GM19468 (cell line): ENCODE results near the gene GUCY1A2.
"Not testable (repeated sequence)": the region's sequence is repeated elsewhere in the genome, so short reads cannot be mapped to it uniquely, and the experiment has no call there.

Source experiments
- ATAC-seq: cut with Tn5 transposase; IDR thresholded peaks from one replicate; pipeline ENCODE4 v1.9.1; 2021; ENCODE audit warnings: mild to moderate bottlenecking, moderate library complexity, moderate number of reproducible peaks; ENCODE audit not compliant: unreplicated experiment; ENCODE audit errors: extremely low read depth

The GUCY1A2 gene

DNA sequence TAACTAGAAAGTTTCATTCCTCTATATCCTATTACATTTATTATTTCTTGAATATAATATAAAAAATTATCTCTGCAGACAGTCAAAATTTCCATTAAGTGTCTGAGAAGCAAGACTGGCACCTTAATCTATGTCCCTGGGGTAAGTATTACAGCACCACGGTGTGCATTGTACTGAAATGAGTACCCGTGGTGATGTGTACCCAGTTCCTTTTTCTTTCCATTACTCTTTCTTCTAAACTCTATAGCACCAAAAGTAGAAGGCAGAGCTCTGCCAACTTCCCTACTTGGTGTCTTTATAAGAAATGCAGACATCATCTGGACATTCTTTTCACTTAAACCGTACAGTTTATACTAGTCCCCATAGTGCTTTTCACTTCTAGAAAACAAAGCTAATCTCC lies 161.7 kb downstream of the GUCY1A2 start:
- ATAC-seq: no peak

- no peak for ATAC-seq
These were observed 163.8 kb downstream of the GUCY1A2 start for GRCh38 chr11:106854429-106854828.

GRCh38 chr11:106853850-106854401 lies 164.3 kb downstream of the GUCY1A2 start:
- ATAC-seq: no peak

DNA sequence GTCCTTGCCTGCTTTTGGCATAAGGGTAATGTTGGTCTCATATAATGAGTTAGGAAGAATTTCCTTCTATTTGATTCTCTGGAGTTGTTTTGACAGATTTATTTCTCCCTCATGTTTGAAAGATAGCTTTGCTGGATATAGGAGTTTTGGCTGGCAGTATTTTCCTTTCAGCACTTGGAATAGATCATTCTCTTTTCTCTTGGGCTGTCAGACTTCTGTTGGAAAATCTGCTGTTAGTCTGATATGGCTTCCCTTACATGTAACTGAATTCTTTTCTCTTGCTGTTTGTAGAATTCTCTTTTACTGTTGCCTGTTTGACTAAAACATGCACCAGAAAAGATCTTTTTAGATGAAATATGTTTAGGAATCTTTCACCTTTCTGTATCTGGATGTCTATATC lies 165.5 kb downstream of the GUCY1A2 start:
- no peak for ATAC-seq

GRCh38 chr11:106848526-106848925 lies 169.8 kb downstream of the GUCY1A2 start:
- ATAC-seq: no peak

DNA sequence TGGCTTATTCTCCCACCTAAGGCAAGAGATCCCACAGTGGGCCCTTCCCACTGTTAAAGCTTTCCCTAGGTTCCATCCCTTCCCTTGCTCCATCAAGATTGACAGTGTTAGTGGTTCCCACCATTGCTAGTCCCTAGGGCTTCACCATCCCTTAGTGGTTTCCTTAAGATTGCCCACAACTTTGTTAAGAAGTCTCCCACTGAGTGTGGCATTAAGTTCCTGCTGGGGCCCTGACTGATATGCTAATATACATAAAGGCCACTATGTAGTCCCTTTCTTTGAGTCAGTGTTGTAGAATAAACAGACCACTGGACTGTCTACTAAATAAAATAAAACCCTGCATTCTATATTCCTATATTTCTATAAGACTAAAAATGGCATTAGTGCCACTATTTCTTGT lies 176.1 kb downstream of the GUCY1A2 start:
- ATAC-seq: no peak

DNA sequence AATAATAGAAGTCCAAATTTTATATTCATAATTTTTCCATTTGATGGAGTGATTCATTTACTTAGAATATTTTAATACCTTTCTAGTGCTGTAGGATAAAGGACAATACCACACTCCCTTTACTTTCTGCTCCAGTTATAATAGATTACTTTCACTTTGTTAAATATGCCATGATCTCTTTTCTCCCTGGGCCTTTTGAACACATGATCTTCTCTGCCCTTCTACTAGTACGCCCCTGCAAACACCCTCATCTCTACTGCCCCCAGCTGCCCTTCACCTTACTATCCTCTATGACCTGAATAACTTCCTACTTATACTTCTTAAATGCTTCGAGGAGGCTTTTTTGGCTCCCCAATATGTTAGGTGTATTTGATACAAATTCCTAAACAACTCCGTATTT lies 177.3 kb downstream of the GUCY1A2 start:
- ATAC-seq: no peak

GRCh38 chr11:106840146-106840545 lies 178.1 kb downstream of the GUCY1A2 start:
- no peak for ATAC-seq

GRCh38 chr11:106834567-106834966 lies 183.7 kb downstream of the GUCY1A2 start:
- no peak for ATAC-seq

GRCh38 chr11:106828976-106829375 lies 189.3 kb downstream of the GUCY1A2 start:
- ATAC-seq: no peak

DNA sequence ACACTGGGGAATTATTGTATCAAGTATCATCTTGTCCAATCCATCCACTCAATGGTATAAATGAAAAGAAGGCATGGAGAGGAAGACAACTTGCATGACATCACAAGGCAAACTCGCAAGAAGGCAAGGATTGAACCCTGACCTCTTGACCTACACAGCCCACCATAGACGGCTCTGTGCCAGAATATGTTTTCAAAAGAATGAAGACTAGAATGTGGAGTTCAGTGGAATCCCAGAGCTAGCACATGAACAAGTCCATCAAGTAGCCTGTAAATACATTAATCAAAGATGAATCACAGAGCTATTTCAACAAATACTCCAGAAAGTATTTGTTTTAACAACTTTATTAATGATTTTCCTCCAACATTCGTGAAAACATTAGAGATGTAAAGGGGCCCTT lies 189.7 kb downstream of the GUCY1A2 start:
- ATAC-seq: no peak

DNA sequence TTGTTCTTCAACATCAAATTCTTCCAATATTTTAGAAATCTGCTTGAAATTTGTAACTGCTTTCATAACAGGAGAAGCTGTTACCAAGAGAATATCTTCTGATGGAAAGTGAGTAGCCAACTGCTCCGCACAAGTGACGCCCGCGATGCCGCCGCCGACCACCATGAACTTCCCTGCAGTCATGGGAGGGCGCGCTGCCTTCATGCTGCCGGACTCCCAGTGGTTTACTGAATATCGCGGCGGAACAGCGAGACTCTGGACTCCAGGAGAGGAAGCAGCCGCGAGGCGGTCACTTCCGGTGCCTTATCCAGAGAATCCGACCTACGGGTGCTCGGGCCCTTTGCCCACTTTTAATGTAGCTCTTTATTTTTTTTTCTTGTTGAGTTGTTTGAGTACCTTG lies 190.6 kb downstream of the GUCY1A2 start:
- no peak for ATAC-seq

DNA sequence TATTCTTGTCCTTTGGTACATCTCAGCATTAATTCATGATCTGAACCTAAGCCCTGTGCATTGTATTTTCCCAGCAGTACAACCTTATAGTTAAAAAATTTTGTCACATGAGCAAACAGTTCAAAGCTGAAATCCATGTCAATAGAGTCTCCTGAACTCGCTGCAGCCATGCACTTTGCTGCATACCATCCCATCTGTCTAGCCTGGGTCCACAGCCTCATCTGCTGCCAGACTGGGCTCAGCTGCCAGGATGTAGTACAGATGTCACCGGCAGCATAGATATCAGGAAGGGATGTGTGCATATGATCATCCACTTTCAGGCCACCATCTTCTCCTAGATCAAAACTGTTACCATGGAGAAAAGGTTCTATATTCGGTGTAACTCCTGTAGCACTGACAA lies 191.7 kb downstream of the GUCY1A2 start:
- not testable (repeated sequence) for ATAC-seq

GRCh38 chr11:106821826-106822225 lies 196.4 kb downstream of the GUCY1A2 start:
- no peak for ATAC-seq

DNA sequence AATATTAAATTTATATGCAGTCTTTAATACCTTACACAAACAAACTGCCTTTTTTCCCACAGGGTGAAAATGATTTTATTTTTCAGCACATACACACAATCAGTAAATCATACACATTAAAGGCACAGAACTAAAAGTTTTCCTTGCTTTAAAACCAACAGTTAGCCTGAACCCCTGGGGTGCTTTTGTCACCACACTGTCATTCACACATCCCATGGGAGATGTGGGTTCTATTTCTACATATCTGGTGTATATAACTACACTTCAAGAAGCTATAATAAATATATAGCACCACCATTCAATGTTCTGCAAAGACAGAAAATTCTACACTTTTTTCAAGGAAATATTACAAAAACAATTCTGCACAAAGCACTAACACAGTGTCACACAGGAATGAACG lies 197.0 kb downstream of the GUCY1A2 start:
- ATAC-seq: no peak

DNA sequence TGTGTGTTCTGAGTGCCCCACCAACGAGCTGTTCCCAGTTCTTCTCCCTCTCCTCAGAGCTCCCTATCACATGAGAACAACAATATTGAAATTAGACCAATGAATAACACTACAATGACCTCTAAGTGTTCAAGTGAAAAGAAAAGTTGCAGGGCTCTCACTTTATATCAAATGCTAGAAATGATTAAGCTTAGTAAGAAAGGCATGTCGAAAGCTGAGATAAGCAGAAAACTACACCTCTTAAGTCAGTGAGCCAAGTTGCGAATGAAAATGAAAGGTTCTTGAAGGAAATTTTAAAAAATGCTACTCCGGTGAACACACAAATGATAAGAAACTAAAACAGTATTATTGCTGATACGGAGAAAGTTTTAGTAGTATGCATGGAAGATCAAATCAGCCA lies 199.8 kb downstream of the GUCY1A2 start:
- no peak for ATAC-seq

DNA sequence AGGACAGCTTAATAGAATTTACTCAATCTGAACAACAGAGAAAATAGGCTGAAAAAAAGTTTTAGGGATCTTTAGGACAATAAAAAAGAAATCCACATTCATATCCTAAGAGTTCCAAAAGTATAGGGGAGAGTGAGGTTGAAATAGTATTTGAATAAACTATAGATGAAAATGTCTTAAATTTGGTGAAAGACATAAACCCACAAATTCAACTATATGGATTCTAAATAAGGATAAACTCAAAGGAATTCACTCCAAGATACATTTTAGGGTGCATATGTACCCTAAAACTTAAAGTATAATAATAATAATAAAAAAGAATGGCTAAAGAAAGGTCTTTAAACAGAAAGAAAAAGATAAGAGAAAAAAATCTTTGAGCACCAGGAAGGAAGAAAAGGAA lies 203.1 kb downstream of the GUCY1A2 start:
- no peak for ATAC-seq

DNA sequence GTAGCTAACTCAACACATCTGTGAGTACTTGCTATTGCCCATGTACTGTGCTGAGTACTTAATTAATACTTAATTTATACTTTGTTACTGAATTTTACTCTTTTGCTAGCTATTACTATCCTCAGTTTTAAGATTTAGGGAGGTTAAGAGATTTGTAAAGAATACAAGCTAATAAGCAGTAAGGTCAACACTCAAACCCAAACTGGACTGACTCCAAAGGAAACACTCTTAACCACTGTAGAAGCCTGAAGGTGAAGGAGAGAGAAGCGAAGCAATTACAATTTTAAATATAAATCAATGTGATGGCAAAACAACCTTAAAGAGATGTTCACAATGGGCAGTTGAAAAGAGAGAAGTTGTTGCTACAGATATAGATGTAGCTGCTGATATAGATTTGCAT lies 204.5 kb downstream of the GUCY1A2 start:
- ATAC-seq: no peak

DNA sequence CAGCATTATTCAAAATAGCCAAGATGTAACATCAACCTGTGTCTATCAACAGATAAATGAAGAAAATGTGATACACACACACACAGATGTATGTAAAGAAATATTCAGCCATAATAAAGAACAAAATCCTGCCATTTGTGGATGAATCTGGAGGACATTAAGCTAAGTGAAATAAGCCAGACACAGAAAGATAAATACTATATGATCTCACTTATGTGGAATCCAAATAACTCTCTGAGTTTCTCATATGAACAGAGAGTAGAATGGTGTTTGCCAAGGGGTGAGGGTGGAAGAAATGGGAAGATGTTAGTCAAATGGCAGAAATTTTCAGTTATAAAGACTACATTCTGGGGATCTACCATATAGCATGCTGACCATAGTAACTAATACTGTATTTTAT lies 224.2 kb downstream of the GUCY1A2 start:
- ATAC-seq: no peak

- ATAC-seq: no peak
These were observed 228.9 kb downstream of the GUCY1A2 start for GRCh38 chr11:106789406-106789805.

DNA sequence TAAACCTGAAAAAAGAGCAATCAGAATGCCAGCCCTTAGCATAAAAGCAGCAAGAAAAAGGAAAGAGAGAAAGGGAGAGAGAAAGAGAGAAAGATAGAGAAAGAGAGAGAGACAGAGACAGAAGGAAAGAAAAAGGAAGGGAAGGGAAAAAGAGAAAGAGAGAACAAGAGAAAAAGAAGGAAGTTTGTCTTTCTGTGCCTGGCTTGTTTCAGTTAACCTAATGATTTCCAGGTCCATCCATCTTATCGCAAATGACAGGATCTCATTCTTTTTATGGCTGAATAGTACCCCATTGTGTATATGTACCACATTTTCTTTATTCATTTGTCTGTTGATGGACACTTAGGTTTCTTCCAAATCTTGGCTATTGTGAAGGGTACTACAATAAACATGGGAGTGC lies 230.8 kb downstream of the GUCY1A2 start:
- ATAC-seq: no peak

GRCh38 chr11:106785913-106786650 lies 232.2 kb downstream of the GUCY1A2 start:
- ATAC-seq: no peak
